HepG2 (cell line): Measurements from ENCODE around the gene C2orf78.
A peak's percentile ranks its signal among the peaks of the same experiment; 100 is the strongest.

ENCODE experiments used
- CEBPB ChIP-seq: IDR thresholded peaks from 2 replicates; pipeline ENCODE4 v1.6.1; 2011; ENCODE audit warnings: low read depth, low read length, improper control_type of control experiment, borderline replicate concordance
- FUBP1 ChIP-seq: sonication (generic); formaldehyde crosslinking; IDR thresholded peaks from 2 replicates; pipeline ENCODE4 v1.5.1; 2020; ENCODE audit warnings: missing genetic modification reagents, mild to moderate bottlenecking, borderline replicate concordance
- JUND ChIP-seq: sonication (generic); formaldehyde crosslinking; IDR thresholded peaks from 2 replicates; pipeline ENCODE4 v1.8.0; 2022; ENCODE audit warnings: mild to moderate bottlenecking, missing genetic modification reagents
- MAZ ChIP-seq, 2 experiments: sonication (generic) in 1 of 2; formaldehyde crosslinking in 1 of 2; IDR thresholded peaks; 2 replicates each; pipeline versions ENCODE4 v1.5.0 to v1.6.1; 2012 to 2020; ENCODE audit warnings: low read depth in 2 of 2, mild to moderate bottlenecking in 2 of 2, borderline replicate concordance in 1 of 2, improper control_type of control experiment in 1 of 2, low read length in 1 of 2, missing genetic modification reagents in 1 of 2, moderate library complexity in 1 of 2
- MZF1 ChIP-seq: sonication (generic); formaldehyde crosslinking; IDR thresholded peaks from 2 replicates; pipeline ENCODE4 v1.8.1; 2023; ENCODE audit warnings: mild to moderate bottlenecking, missing genetic modification reagents, borderline replicate concordance
- RBAK ChIP-seq: sonication (generic); formaldehyde crosslinking; IDR thresholded peaks from 2 replicates; pipeline ENCODE4 v1.5.1; 2020; ENCODE audit warnings: mild to moderate bottlenecking, missing genetic modification reagents
- TCF7L2 ChIP-seq: IDR thresholded peaks from 2 replicates; pipeline ENCODE4 v1.6.1; 2011; ENCODE audit warnings: mild to moderate bottlenecking, low read depth, low read length, moderate library complexity
- ZNF530 ChIP-seq: sonication (generic); formaldehyde crosslinking; IDR thresholded peaks from 2 replicates; pipeline ENCODE4 v1.5.0; 2020; ENCODE audit warnings: low read depth, mild to moderate bottlenecking, missing genetic modification reagents
- ZNF616 ChIP-seq: sonication (generic); formaldehyde crosslinking; IDR thresholded peaks from 2 replicates; pipeline ENCODE4 v1.5.0; 2020; ENCODE audit warnings: low read depth, mild to moderate bottlenecking, missing genetic modification reagents

- TF ChIP-seq ZNF616 (CRISPR knock-in tag) = no peak
- TF ChIP-seq JUND (CRISPR knock-in tag) = no peak
- no peak for TF ChIP-seq RBAK (CRISPR knock-in tag)
- 0 out of 2 replicates have a peak, but pooled peaks have one; percentile 9 for TF ChIP-seq FUBP1
- TF ChIP-seq MZF1 = no peak
- TF ChIP-seq ZNF530 = no peak
- TF ChIP-seq MAZ (IDR thresholded peaks at IDR 0.05; ENCODE audit: borderline replicate concordance, low read depth, low read length) = peak; percentile 94
- peak; percentile 91 for TF ChIP-seq MAZ (CRISPR knock-in tag; IDR thresholded peaks at IDR 0.05; ENCODE audit: low read depth)
- TF ChIP-seq TCF7L2 = no peak
- TF ChIP-seq CEBPB = no peak
Observed at GRCh38 chr2:73736855-73737779, 46.9 kb upstream of the C2orf78 start, which contains the start of gene TPRKB.
